Tibial nerve (tissue), 3 donors: Measurements from ENCODE around the gene DDX19B.

ENCODE experiments used
- POLR2A ChIP-seq, 2 donors: fragments of 450-650 bp; IDR thresholded peaks; one replicate each; pipeline ENCODE4 v1.6.1; 2017; ENCODE audit warnings: antibody characterized with exemption in 2 of 2, mild to moderate bottlenecking in 2 of 2, moderate library complexity in 2 of 2
- TF ChIP-seq, protein P1 (sequence below), 5 experiments: fragments of 200-600 bp in 3 of 5; fragments of 450-650 bp in 2 of 5; sonication (generic) in 3 of 5; IDR thresholded peaks; one replicate each; pipeline ENCODE4 v1.5.1; 2016 to 2019; ENCODE audit warnings: antibody characterized with exemption in 5 of 5, mild to moderate bottlenecking in 3 of 5, moderate library complexity in 2 of 5

- TF ChIP-seq POLR2A (IDR thresholded peaks at IDR 0.05), result no peak
- TF ChIP-seq, protein P1, sequence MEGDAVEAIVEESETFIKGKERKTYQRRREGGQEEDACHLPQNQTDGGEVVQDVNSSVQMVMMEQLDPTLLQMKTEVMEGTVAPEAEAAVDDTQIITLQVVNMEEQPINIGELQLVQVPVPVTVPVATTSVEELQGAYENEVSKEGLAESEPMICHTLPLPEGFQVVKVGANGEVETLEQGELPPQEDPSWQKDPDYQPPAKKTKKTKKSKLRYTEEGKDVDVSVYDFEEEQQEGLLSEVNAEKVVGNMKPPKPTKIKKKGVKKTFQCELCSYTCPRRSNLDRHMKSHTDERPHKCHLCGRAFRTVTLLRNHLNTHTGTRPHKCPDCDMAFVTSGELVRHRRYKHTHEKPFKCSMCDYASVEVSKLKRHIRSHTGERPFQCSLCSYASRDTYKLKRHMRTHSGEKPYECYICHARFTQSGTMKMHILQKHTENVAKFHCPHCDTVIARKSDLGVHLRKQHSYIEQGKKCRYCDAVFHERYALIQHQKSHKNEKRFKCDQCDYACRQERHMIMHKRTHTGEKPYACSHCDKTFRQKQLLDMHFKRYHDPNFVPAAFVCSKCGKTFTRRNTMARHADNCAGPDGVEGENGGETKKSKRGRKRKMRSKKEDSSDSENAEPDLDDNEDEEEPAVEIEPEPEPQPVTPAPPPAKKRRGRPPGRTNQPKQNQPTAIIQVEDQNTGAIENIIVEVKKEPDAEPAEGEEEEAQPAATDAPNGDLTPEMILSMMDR (IDR thresholded peaks at IDR 0.05), result no peak
Measured at GRCh38 chr16:70380248-70380918, 81.4 kb downstream of the DDX19B start.
